Colonic mucosa (tissue), 4 donors: ENCODE measurements around the gene ROR1. TPM values are rescaled to one million over a fixed set of nuclear protein-coding genes. Genes with fewer than 3 reads are reported as not detected.

Experiments used
- DNase-seq: peaks from one replicate; pipeline ENCODE4 v3.0.0-alpha.2; 2020
- H3K27ac ChIP-seq: fragments of 200-600 bp; one replicate; pipeline ENCODE4 v1.8.0; 2021
- H3K27me3 ChIP-seq: fragments of 200-600 bp; one replicate; pipeline ENCODE4 v1.8.0; 2021
- H3K36me3 ChIP-seq: fragments of 200-600 bp; one replicate; pipeline ENCODE4 v1.8.0; 2021
- H3K4me1 ChIP-seq: fragments of 200-600 bp; one replicate; pipeline ENCODE4 v1.8.0; 2021; ENCODE audit warnings: mild to moderate bottlenecking
- H3K4me3 ChIP-seq: fragments of 200-600 bp; one replicate; pipeline ENCODE4 v1.8.0; 2021
- H3K9ac ChIP-seq, 2 donors: one replicate each; pipeline ENCODE4 v1.7.0; 2013; ENCODE audit warnings: control low read depth in 2 of 2, low read depth in 2 of 2, low read length in 2 of 2
- H3K9me3 ChIP-seq: fragments of 200-600 bp; one replicate; pipeline ENCODE4 v1.8.0; 2021
- intact Hi-C: fragments of 100-400 bp; cut with DNase I; formaldehyde crosslinking; loops from one replicate; pipeline ENCODE4 v1.14.1; 2022
- total RNA-seq, 2 donors: library from RNA; stranded (reverse); fragmentation: NEBNext Ultra II Directional in 1 of 2; extraction: Animal tissue kit (Norgen Biotek cat#: 25700) in 1 of 2; gene quantifications; one replicate each; pipeline ENCODE4 v1.2.1, GENCODE V29; 2021
- TF ChIP-seq, protein P1 (sequence below): fragments of 200-600 bp; IDR thresholded peaks from one replicate; pipeline ENCODE4 v1.8.0; 2022; ENCODE audit warnings: antibody characterized with exemption, mild to moderate bottlenecking
- donor health status: healthy.
- donor health status: DM: no; HTN: no; CAD: no.
- donor health status: DM: no; HTN: no; CAD: no.

The ROR1 gene
- total RNA-seq, 2 donors from 2014 or later = 5.1 to 6.8 TPM

DNA sequence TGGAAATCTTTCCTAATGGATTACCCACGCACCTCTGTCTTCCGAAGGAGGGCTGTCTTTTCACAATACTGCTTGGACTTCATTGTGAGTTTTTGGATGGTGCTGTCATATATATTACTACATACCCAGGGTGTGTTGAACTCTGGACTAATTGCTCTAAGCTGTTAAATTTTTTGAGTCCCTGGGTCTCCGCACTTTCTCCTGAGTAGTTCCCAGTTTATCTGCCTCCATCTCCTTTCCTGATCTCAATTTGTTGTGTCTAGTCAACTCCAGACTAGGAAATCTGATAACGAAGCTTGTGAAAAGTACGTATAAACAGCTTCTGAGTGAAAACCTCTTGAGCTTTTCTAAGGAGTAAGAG lies 211.1 kb downstream of the ROR1 start:
- Histone ChIP-seq H3K9me3 (no peaks in the 10 kb centered on the region), H3K4me3 (no peak overlapping the region), H3K27ac (no peak overlapping the region), H3K4me1 (no peaks in the 10 kb centered on the region), H3K27me3 (no peaks in the 10 kb centered on the region), H3K9ac (no peak overlapping the region), H3K36me3 (no peaks in the 10 kb centered on the region)
- intact Hi-C loops = no loop called here
- DNase-seq = no peak
- TF ChIP-seq, protein P1, sequence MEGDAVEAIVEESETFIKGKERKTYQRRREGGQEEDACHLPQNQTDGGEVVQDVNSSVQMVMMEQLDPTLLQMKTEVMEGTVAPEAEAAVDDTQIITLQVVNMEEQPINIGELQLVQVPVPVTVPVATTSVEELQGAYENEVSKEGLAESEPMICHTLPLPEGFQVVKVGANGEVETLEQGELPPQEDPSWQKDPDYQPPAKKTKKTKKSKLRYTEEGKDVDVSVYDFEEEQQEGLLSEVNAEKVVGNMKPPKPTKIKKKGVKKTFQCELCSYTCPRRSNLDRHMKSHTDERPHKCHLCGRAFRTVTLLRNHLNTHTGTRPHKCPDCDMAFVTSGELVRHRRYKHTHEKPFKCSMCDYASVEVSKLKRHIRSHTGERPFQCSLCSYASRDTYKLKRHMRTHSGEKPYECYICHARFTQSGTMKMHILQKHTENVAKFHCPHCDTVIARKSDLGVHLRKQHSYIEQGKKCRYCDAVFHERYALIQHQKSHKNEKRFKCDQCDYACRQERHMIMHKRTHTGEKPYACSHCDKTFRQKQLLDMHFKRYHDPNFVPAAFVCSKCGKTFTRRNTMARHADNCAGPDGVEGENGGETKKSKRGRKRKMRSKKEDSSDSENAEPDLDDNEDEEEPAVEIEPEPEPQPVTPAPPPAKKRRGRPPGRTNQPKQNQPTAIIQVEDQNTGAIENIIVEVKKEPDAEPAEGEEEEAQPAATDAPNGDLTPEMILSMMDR = no peak

- H3K9ac ChIP-seq = no peak overlapping the region
- no peaks in the 10 kb centered on the region for H3K4me1 ChIP-seq
- H3K9me3 ChIP-seq = no peaks in the 10 kb centered on the region
- no peak overlapping the region for H3K4me3 ChIP-seq
- no peaks in the 10 kb centered on the region for H3K27me3 ChIP-seq
- no peak overlapping the region for H3K27ac ChIP-seq
- no peaks in the 10 kb centered on the region for H3K36me3 ChIP-seq
- intact Hi-C loops = no loop called here
- TF ChIP-seq, protein P1 = no peak
- no peak for DNase-seq
These were observed 213.3 kb downstream of the ROR1 start for GRCh38 chr1:63987014-63987627.

- no peaks in the 10 kb centered on the region for H3K27me3 ChIP-seq
- H3K9me3 ChIP-seq = no peaks in the 10 kb centered on the region
- H3K4me3 ChIP-seq = no peak overlapping the region
- no peak overlapping the region for H3K9ac ChIP-seq
- intact Hi-C loops = no loop called here
- no peak for DNase-seq
- TF ChIP-seq, protein P1 = no peak
- no peaks in the 10 kb centered on the region for H3K36me3 ChIP-seq
- no peak overlapping the region for H3K27ac ChIP-seq
- no peaks in the 10 kb centered on the region for H3K4me1 ChIP-seq
These were observed 213.8 kb downstream of the ROR1 start for GRCh38 chr1:63987628-63988024.

GRCh38 chr1:63988941-63989340 lies 215.1 kb downstream of the ROR1 start:
- Histone ChIP-seq H3K27ac (no peak overlapping the region), H3K9me3 (no peaks in the 10 kb centered on the region), H3K27me3 (no peaks in the 10 kb centered on the region), H3K9ac (no peak overlapping the region), H3K4me1 (no peaks in the 10 kb centered on the region), H3K36me3 (no peaks in the 10 kb centered on the region), H3K4me3 (no peak overlapping the region)
- intact Hi-C loops = no loop called here
- no peak for DNase-seq
- TF ChIP-seq, protein P1 = no peak

DNA sequence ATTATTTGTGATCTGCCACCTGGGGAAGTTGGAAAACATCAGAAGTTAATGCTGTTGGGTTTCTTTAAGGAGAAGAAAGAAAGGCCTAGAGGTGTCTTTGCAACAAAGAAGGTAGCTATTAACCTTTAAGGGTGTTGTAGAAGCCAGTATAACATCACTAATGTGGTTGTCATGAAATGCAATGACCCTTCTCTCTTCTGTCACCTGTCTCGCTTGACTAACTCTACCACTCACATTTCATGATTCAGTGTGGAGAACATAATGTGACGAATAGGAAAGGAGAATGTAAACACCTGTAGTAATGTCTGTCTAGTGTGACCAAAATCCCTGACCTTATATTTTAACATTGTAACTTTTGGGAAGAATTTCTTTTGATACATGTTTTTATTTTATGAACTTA lies 217.9 kb downstream of the ROR1 start:
- no peaks in the 10 kb centered on the region for H3K4me1 ChIP-seq
- intact Hi-C loops = no loop called here
- no peak overlapping the region for H3K9ac ChIP-seq
- no peaks in the 10 kb centered on the region for H3K36me3 ChIP-seq
- H3K27ac ChIP-seq = no peak overlapping the region
- no peaks in the 10 kb centered on the region for H3K27me3 ChIP-seq
- H3K9me3 ChIP-seq = no peaks in the 10 kb centered on the region
- TF ChIP-seq, protein P1 = no peak
- no peak for DNase-seq
- H3K4me3 ChIP-seq = no peak overlapping the region
